Trophoblast cell (in vitro differentiated cells and primary cell): ENCODE results near the gene MYLK2.
"Not testable (repeated sequence)": the region's sequence is repeated elsewhere in the genome, so short reads cannot be mapped to it uniquely, and the experiment has no call there.

ENCODE experiments used
- DNase-seq, 2 donors: peaks; one replicate each; pipeline ENCODE4 v3.0.0-alpha.2; 2016
- H2AFZ ChIP-seq: 2 replicates; pipeline ENCODE4 v1.6.1; 2013; ENCODE audit warnings: low read length, moderate library complexity, mild to moderate bottlenecking; ENCODE audit not compliant: insufficient read depth, poor library complexity
- H2AK5ac ChIP-seq: 2 replicates; pipeline ENCODE4 v1.6.1; 2013; ENCODE audit warnings: mild to moderate bottlenecking, low read length
- H2BK120ac ChIP-seq: 2 replicates; pipeline ENCODE4 v1.6.1; 2013; ENCODE audit warnings: low read length, mild to moderate bottlenecking, moderate library complexity; ENCODE audit not compliant: insufficient read depth, poor library complexity
- H2BK12ac ChIP-seq: 2 replicates; pipeline ENCODE4 v1.6.1; 2013; ENCODE audit warnings: mild to moderate bottlenecking, low read length, moderate library complexity
- H2BK5ac ChIP-seq: 2 replicates; pipeline ENCODE4 v1.6.1; 2013; ENCODE audit warnings: low read length, low read depth, moderate library complexity, mild to moderate bottlenecking; ENCODE audit not compliant: poor library complexity
- H3K14ac ChIP-seq: 2 replicates; pipeline ENCODE4 v1.6.1; 2013; ENCODE audit warnings: mild to moderate bottlenecking, low read length
- H3K18ac ChIP-seq: 2 replicates; pipeline ENCODE4 v1.6.1; 2013; ENCODE audit warnings: mild to moderate bottlenecking, low read length
- H3K23ac ChIP-seq: 2 replicates; pipeline ENCODE4 v1.6.1; 2013; ENCODE audit warnings: low read length
- H3K27ac ChIP-seq: 2 replicates; pipeline ENCODE4 v1.5.1; 2013; ENCODE audit warnings: low read depth, mild to moderate bottlenecking, inconsistent platforms, low read length, moderate library complexity
- H3K27me3 ChIP-seq: 2 replicates; pipeline ENCODE4 v1.6.1; 2013; ENCODE audit warnings: inconsistent platforms, mild to moderate bottlenecking, low read length, moderate library complexity; ENCODE audit not compliant: insufficient read depth
- H3K36me3 ChIP-seq, 2 experiments: 1 replicate in 1 of 2; 2 replicates in 1 of 2; pipeline ENCODE4 v1.6.1; 2013; ENCODE audit warnings: low read length in 2 of 2, mild to moderate bottlenecking in 2 of 2, moderate library complexity in 1 of 2; ENCODE audit not compliant: insufficient read depth in 2 of 2, control insufficient read depth in 1 of 2
- H3K4ac ChIP-seq: 2 replicates; pipeline ENCODE4 v1.6.1; 2013; ENCODE audit warnings: low read depth, mild to moderate bottlenecking, low read length, moderate library complexity
- H3K4me1 ChIP-seq, 2 experiments: 1 replicate in 1 of 2; 2 replicates in 1 of 2; pipeline ENCODE4 v1.6.1; 2013; ENCODE audit warnings: low read length in 2 of 2, mild to moderate bottlenecking in 2 of 2, moderate library complexity in 1 of 2; ENCODE audit not compliant: insufficient read depth in 2 of 2, control insufficient read depth in 1 of 2
- H3K4me2 ChIP-seq: 2 replicates; pipeline ENCODE4 v1.6.1; 2013; ENCODE audit warnings: inconsistent platforms, mild to moderate bottlenecking, low read length, moderate library complexity
- H3K4me3 ChIP-seq: 2 replicates; pipeline ENCODE4 v1.5.1; 2013; ENCODE audit warnings: mild to moderate bottlenecking, low read depth, low read length, inconsistent platforms
- H3K79me1 ChIP-seq: one replicate; pipeline ENCODE4 v1.6.1; 2013; ENCODE audit warnings: low read length
- H3K79me2 ChIP-seq: 2 replicates; pipeline ENCODE4 v1.6.1; 2013; ENCODE audit warnings: low read length, mild to moderate bottlenecking; ENCODE audit not compliant: control insufficient read depth, insufficient read depth, poor library complexity
- H3K9ac ChIP-seq: 2 replicates; pipeline ENCODE4 v1.6.1; 2013; ENCODE audit warnings: mild to moderate bottlenecking, low read length
- H3K9me3 ChIP-seq: 2 replicates; pipeline ENCODE4 v1.6.1; 2013; ENCODE audit warnings: low read depth, mild to moderate bottlenecking, control low read depth, inconsistent platforms, low read length; ENCODE audit not compliant: insufficient read depth
- H4K12ac ChIP-seq: 2 replicates; pipeline ENCODE4 v1.6.1; 2013; ENCODE audit warnings: low read depth, mild to moderate bottlenecking, low read length, moderate library complexity
- H4K8ac ChIP-seq: 2 replicates; pipeline ENCODE4 v1.6.1; 2013; ENCODE audit warnings: low read depth, mild to moderate bottlenecking, low read length, moderate library complexity
- H4K91ac ChIP-seq: one replicate; pipeline ENCODE4 v1.6.1; 2013; ENCODE audit warnings: low read depth, mild to moderate bottlenecking, low read length, moderate library complexity
- WGBS: extraction: QIAGEN DNeasy Blood & Tissue Kit; methylation state at CpG from one replicate; pipeline ENCODE4 v1.1.7; 2013; ENCODE audit warnings: missing lambda C conversion rate; ENCODE audit not compliant: insufficient read length, insufficient coverage; ENCODE audit errors: extremely low coverage; 5-methylcytosine and 5-hydroxymethylcytosine counted together

The MYLK2 gene

DNA sequence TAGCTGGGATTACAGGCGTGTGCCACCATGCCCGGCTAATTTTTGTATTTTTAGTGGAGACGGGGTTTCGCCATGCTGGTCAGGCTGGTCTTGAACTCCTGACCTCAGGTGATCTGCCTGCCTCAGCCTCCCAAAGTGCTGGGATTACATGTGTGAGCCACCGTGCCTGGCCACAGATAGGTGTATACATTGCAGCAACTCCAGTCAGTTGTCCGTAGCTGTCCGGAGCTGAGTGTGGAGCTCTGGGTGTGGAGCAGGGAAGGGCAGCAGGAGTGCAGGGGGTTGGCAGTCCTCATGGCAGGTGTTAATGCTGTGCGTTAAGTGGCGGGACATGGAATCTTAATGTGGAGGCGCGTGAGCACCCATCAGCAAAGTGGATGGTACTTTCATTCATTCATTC is 8.9 kb downstream of the MYLK2 start:
- H3K79me1 ChIP-seq, H3K4me1 ChIP-seq, H2BK120ac ChIP-seq, H4K12ac ChIP-seq, H3K9ac ChIP-seq, H3K4me3 ChIP-seq, H2AFZ ChIP-seq, H3K9me3 ChIP-seq, H2BK12ac ChIP-seq, H4K91ac ChIP-seq, DNase-seq, H3K14ac ChIP-seq, H3K18ac ChIP-seq, H2BK5ac ChIP-seq, H3K79me2 ChIP-seq, H2AK5ac ChIP-seq, H3K27me3 ChIP-seq, H3K4me2 ChIP-seq, H3K4ac ChIP-seq, H4K8ac ChIP-seq, H3K36me3 ChIP-seq, H3K23ac ChIP-seq, H3K27ac ChIP-seq: not testable (repeated sequence)
- no CpG with 5 or more reads among the region's 11 CpGs for WGBS

GRCh38 chr20:31829731-31830130 is 10.6 kb downstream of the MYLK2 start:
- H3K23ac ChIP-seq, result no peak overlapping the region

DNA sequence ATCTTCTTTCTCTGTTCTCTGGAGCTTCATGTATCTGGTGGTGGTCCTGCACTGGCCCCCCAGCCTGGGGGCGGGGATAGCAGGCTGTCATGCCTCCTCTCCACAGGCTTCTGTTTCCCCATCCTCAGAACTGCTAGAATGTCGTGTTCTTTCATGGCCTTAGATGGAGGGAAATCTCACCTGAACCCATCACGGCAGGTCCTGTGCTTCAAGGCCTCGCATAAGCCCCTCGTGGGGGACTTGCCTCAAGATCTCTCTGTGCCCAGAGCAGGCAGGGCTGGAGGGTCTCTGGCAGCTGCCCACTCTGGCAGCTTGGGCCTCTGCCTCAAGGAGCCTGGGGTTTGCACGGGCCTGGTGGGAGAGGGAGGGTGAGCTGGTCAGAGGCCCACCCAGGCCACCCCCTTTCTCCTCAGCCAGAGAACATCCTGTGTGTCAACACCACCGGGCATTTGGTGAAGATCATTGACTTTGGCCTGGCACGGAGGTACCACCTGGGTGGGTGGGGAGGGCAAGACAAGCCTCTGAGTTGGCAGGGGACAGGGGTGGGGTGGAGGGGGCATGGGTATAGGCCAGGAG is 11.3 kb downstream of the MYLK2 start:
- no CpG with 5 or more reads among the region's 8 CpGs for whole genome bisulfite sequencing
- no peak overlapping the region for H4K12ac ChIP-seq
- DNase-seq, result no peak
- H3K27ac ChIP-seq, result no peak overlapping the region
- no peaks in the 10 kb centered on the region for H3K79me1 ChIP-seq
- no peak overlapping the region for H2AFZ ChIP-seq
- H2BK5ac ChIP-seq, result no peak overlapping the region
- no peaks in the 10 kb centered on the region for H3K27me3 ChIP-seq
- H3K9me3 ChIP-seq, result peaks cover 1% of the 10 kb centered on the region
- no peak overlapping the region for H3K18ac ChIP-seq
- H3K4me1 ChIP-seq, result no peaks in the 10 kb centered on the region
- H3K4me2 ChIP-seq, result no peak overlapping the region
- H2BK120ac ChIP-seq, result no peak overlapping the region
- no peak overlapping the region for H3K4me3 ChIP-seq
- no peaks in the 10 kb centered on the region for H3K79me2 ChIP-seq
- H3K9ac ChIP-seq, result no peak overlapping the region
- H4K8ac ChIP-seq, result no peak overlapping the region
- no peaks in the 10 kb centered on the region for H3K36me3 ChIP-seq
- H3K23ac ChIP-seq, result no peak overlapping the region
- H4K91ac ChIP-seq, result no peak overlapping the region
- H2AK5ac ChIP-seq, result no peak overlapping the region
- no peak overlapping the region for H3K14ac ChIP-seq
- H3K4ac ChIP-seq, result no peak overlapping the region
- no peak overlapping the region for H2BK12ac ChIP-seq

More at GRCh38 chr20:31829731-31830130, 10.6 kb downstream of the MYLK2 start:
- H3K4me3 ChIP-seq, result no peak overlapping the region
- no peak overlapping the region for H2BK120ac ChIP-seq
- no peak overlapping the region for H4K12ac ChIP-seq
- H2AK5ac ChIP-seq, result no peak overlapping the region
- H3K14ac ChIP-seq, result no peak overlapping the region
- no peaks in the 10 kb centered on the region for H3K79me2 ChIP-seq
- H3K27ac ChIP-seq, result no peak overlapping the region
- peaks cover 1% of the 10 kb centered on the region for H3K9me3 ChIP-seq
- no peaks in the 10 kb centered on the region for H3K36me3 ChIP-seq
- H3K4ac ChIP-seq, result no peak overlapping the region
- H3K18ac ChIP-seq, result no peak overlapping the region
- no peak overlapping the region for H2BK12ac ChIP-seq
- H3K9ac ChIP-seq, result no peak overlapping the region
- no peak overlapping the region for H2AFZ ChIP-seq
- no peak overlapping the region for H3K4me2 ChIP-seq
- no peak overlapping the region for H2BK5ac ChIP-seq
- H3K79me1 ChIP-seq, result no peaks in the 10 kb centered on the region
- WGBS, result no CpG with 5 or more reads among the region's 6 CpGs
- no peak for DNase-seq
- no peak overlapping the region for H4K91ac ChIP-seq
- no peaks in the 10 kb centered on the region for H3K27me3 ChIP-seq
- H3K4me1 ChIP-seq, result no peaks in the 10 kb centered on the region
- no peak overlapping the region for H4K8ac ChIP-seq

GRCh38 chr20:31831211-31831610 is 12.1 kb downstream of the MYLK2 start:
- Histone ChIP-seq H3K36me3 (no peaks in the 10 kb centered on the region), H3K79me2 (no peaks in the 10 kb centered on the region), H2AK5ac (no peak overlapping the region), H3K9me3 (peaks cover 1% of the 10 kb centered on the region), H2BK12ac (no peak overlapping the region), H2AFZ (no peak overlapping the region), H4K91ac (no peak overlapping the region), H3K27ac (no peak overlapping the region), H3K79me1 (no peaks in the 10 kb centered on the region), H4K8ac (no peak overlapping the region), H3K9ac (no peak overlapping the region), H3K4me1 (peaks cover 6% of the 10 kb centered on the region in 2 experiments), H3K4me3 (no peak overlapping the region), H3K4ac (no peak overlapping the region), H4K12ac (no peak overlapping the region), H2BK5ac (no peak overlapping the region), H3K4me2 (no peak overlapping the region), H3K18ac (no peak overlapping the region), H3K23ac (no peak overlapping the region), H3K14ac (no peak overlapping the region), H2BK120ac (no peak overlapping the region), H3K27me3 (no peaks in the 10 kb centered on the region)
- DNase-seq, result no peak
- no CpG with 5 or more reads among the region's 6 CpGs for WGBS
